Measurements from ENCODE around the gene ZSWIM6. TPM values are rescaled to one million over a fixed set of nuclear protein-coding genes. Genes with fewer than 3 reads are reported as not detected.

ZSWIM6 gene
- polyA plus RNA-seq, 1 of the 3 experiments (the other 2 are of a cell fraction): 7.4 TPM

GRCh38 chr5:61467766-61468482, 135.9 kb downstream of the ZSWIM6 start:
- peak overlapping the region in 1 of 2 experiments; percentile 51; a peak in 2 of 4 replicates for H3K27ac ChIP-seq (ENCODE audit: low read depth in 2 of 2, low read length in 1 of 2)
- H3K27me3 ChIP-seq (ENCODE audit: insufficient read depth): no peaks in the 10 kb centered on the region
- H3K9ac ChIP-seq: no peak overlapping the region
- TF ChIP-seq SIN3A (IDR thresholded peaks at IDR 0.05; ENCODE audit: borderline replicate concordance, low read depth, low read length): no peak
- no peak for TF ChIP-seq TEAD4 (IDR thresholded peaks at IDR 0.05; ENCODE audit: borderline replicate concordance, insufficient read depth)
- TF ChIP-seq JUND (IDR thresholded peaks at IDR 0.05): no peak
- no peak for TF ChIP-seq IRF3 (IDR thresholded peaks at IDR 0.05; ENCODE audit: low read depth, low read length)
- no peak for TF ChIP-seq FOXM1 (IDR thresholded peaks at IDR 0.05; ENCODE audit: low read depth)
- no peak for TF ChIP-seq USF2 (IDR thresholded peaks at IDR 0.05; ENCODE audit: borderline replicate concordance, low read depth, low read length)
- no peak for TF ChIP-seq USF1 (IDR thresholded peaks at IDR 0.05; ENCODE audit: borderline replicate concordance, low read depth)
- TF ChIP-seq RFX5 (IDR thresholded peaks at IDR 0.05; ENCODE audit: low read length): no peak
- TF ChIP-seq RCOR1 (IDR thresholded peaks at IDR 0.05; ENCODE audit: low read length): no peak
- no peak for TF ChIP-seq EZH2phosphoT487 (IDR thresholded peaks at IDR 0.05; ENCODE audit: borderline replicate concordance, low read depth)
- no peak for TF ChIP-seq MEF2A (IDR thresholded peaks at IDR 0.05; ENCODE audit: borderline replicate concordance, low read depth)
- 0 out of 2 replicates have a peak, but pooled peaks have one; percentile 14 for TF ChIP-seq FOSL2 (IDR thresholded peaks at IDR 0.05; ENCODE audit: borderline replicate concordance, low read depth)
- TF ChIP-seq GABPA (IDR thresholded peaks at IDR 0.05; ENCODE audit: low read depth): no peak
- no peak for TF ChIP-seq CHD2 (IDR thresholded peaks at IDR 0.05; ENCODE audit: low read length, partially characterized antibody)
- TF ChIP-seq RXRA (IDR thresholded peaks at IDR 0.05; ENCODE audit: borderline replicate concordance, low read depth): no peak
- peak; percentile 14; the same call in 1 of the 2 replicates for TF ChIP-seq TCF12 (IDR thresholded peaks at IDR 0.05)
- H3K36me3 ChIP-seq (replicated peaks in 1 of 2; ENCODE audit: control insufficient read depth in 1 of 2, insufficient read depth in 2 of 2, low read length in 1 of 2): peaks cover 2 to 14% of the 10 kb centered on the region in 2 experiments
- no peak overlapping the region for H2AFZ ChIP-seq (ENCODE audit: low read depth)
- 40% methylated on average over 2 of the region's 2 CpGs for WGBS (ENCODE audit: low lambda C conversion rate)
- POLR2A ChIA-PET: interaction anchor here (0.6 to 1.0 kb wide), 2 partner anchors 11 to 136 kb away, joined by 3 to 4 read pairs; no protein-coding TSS in a partner anchor
- H3K4me3 ChIP-seq (ENCODE audit: low read depth in 2 of 2, low read length in 1 of 2): no peak overlapping the region
- H3K4me1 ChIP-seq (ENCODE audit: control insufficient read depth in 1 of 2, insufficient read depth in 2 of 2, low read depth in 1 of 2, low read length in 1 of 2): peaks cover 10 to 37% of the 10 kb centered on the region in 2 experiments; a peak in 3 of 4 replicates
- CTCF ChIA-PET: interaction anchor here (1.0 to 1.3 kb wide), 2 partner anchors 9 to 12 kb away, joined by 4 read pairs; no protein-coding TSS in a partner anchor
- peaks cover 65% of the 10 kb centered on the region for H4K20me1 ChIP-seq (ENCODE audit: insufficient read depth)
- peak overlapping the region; percentile 44 for H3K4me2 ChIP-seq
- H3K9me3 ChIP-seq: no peaks in the 10 kb centered on the region
- peaks cover 10% of the 10 kb centered on the region for H3F3A ChIP-seq (replicated peaks; ENCODE audit: insufficient read depth)
- H3K79me2 ChIP-seq (ENCODE audit: insufficient read depth): peaks cover 92% of the 10 kb centered on the region
- H3K9me2 ChIP-seq: no peaks in the 10 kb centered on the region
- no peak for DNase-seq

Data from SK-N-SH (cell line).